SKM-1 (cell line): ENCODE measurements around the gene STX1B.
"Not testable (repeated sequence)": the region's sequence is repeated elsewhere in the genome, so short reads cannot be mapped to it uniquely, and the experiment has no call there.

ENCODE experiments used
- DNase-seq: peaks from one replicate; lab custom pipeline; 2025; ENCODE audit not compliant: unreplicated experiment; lab: John Stamatoyannopoulos, UW

Gene STX1B

DNA sequence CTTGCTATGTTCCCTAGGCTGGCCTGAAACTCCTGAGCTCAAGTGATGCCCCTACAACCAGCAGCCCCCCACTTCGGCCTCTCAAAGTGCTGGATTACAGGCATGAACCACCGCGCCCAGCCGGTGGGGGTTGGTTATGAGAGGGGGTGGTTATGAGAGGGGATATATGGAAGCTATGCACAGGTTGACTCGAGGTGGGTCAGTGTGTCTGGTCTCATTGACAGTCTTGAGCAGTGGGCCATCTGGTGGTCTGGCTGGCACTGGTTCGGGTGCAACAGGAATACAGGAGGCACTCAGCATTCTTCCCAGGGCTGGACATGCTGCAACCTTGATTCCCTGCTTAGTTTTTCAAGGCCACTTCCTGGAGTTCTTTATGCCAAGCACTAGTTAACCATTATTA lies 5.6 kb upstream of the STX1B start:
- no peak for DNase-seq

DNA sequence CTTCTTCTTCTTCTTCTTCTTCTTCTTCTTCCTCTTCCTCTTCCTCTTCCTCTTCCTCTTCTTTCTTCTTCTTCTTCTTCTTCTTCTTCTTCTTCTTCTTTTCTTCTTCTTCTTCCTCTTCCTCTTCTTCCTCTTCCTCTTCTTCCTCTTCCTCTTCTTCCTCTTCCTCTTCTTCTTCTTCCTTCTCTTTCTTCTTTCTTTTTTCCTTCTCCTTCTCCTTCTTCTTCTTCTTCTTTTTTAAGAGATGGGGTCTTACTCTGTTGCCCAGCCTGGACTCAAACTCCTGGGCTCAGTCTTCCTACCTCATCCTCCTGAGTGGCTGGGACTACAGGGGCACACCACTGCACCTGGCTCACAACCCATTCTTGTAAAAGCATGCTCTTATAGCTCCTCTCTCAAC lies 2.9 kb upstream of the STX1B start:
- not testable (repeated sequence) for DNase-seq

- not testable (repeated sequence) for DNase-seq
These were observed 1.4 kb upstream of the STX1B start for GRCh38 chr16:31011815-31012214.

- no peak for DNase-seq
These were observed 399 bp downstream of the STX1B start for GRCh38 chr16:31009894-31010584.

DNA sequence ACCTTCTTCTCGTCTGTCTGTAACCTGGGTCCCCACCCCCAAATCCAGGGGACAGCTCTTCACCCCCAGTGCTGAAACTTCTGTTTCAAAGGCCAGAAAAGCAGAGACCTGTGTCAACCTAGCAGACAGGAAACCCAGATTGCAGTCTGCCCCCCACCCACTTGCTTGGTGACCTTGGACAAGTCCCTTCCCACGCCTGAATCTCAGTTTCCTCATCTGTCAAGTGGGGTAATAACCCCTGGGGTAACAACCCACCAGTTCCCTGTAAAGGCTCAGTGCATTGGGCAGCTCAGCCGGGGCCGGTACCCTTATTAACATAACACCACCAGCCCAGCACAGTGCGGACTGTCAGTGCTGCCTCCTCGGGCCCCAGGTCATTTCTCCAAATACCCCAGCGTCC lies 1.3 kb downstream of the STX1B start:
- no peak for DNase-seq

DNA sequence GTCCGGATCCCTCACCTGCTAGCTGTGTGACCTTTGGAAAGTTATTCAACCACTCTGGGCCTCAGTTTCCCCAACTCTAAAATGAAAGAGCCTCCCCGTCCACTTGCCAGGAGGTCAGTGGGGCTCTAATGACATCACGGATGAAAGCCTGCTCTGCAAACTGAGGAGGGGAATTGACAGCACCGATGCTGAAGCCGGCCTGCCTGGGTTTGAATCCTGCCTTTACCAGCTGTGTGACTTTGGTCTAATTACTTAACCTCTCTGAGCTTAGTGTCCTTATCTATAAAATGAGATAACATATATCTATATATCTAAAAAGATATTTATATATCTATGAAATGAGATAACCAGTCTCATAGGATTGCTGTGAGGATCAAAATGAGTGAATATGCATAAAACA lies 1.9 kb downstream of the STX1B start:
- no peak for DNase-seq

GRCh38 chr16:31008149-31008548 lies 2.3 kb downstream of the STX1B start:
- no peak for DNase-seq

DNA sequence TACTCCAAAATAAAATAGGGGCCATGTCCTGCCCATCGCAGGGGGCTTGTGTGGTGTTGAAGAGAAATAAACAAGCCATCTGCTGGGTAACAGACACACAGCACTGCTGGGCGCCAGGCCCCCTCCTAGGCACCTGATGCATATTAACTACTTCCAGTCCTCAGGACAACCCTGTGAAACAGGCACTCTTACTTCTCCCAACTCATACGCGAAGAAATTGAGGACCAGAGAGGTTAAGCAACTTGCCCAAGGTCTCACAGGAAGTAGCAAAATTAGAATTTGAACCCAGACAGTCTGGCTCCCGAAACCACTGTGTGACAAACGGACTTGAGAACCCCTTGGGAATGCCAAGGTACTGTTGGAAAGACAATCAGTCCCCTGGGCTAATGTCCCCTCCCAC lies 2.8 kb downstream of the STX1B start:
- DNase-seq = no peak

DNA sequence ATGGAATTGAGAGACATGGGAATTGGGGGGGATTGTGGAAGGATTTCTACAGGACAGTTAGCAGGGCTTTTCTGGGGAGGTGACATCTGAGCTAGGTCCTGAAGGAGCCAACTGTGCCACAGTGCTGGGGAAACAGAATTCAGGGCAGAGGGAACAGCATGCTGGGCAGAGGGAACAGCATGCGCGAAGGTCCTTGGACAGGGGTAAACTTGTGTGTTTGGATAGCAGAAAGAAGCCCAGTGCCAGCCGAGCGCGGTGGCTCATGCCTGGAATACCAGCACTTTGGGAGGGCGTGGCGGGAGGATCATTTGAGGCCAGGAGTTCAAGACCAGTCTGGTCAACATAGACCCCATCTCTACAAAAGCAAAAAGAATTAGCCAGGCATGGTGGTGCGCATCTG lies 3.8 kb downstream of the STX1B start:
- no peak for DNase-seq

- DNase-seq = no peak
These were observed 4.4 kb downstream of the STX1B start for GRCh38 chr16:31006086-31006385.

GRCh38 chr16:31005350-31006085 lies 4.9 kb downstream of the STX1B start:
- no peak for DNase-seq

DNA sequence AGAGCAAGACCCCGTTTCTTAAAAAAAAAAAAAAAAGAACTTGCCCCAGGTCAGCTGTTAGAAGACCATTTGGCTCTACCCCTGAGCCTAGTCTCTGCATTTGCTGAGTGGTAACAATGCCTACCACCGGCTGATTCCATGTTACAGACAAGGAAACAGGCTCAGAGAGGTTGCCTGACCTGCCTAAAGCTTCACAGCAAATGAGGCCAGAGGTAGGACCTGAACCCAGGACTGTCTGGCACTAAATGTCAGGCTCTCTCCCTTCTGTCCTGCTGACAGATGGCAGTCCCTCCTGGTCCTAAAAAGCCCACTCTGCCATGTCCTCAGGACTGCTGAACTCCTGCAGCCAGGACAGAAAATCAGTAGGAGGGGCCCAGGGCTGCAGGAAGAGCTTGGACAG lies 5.8 kb downstream of the STX1B start:
- no peak for DNase-seq

- no peak for DNase-seq
These were observed 6.7 kb downstream of the STX1B start for GRCh38 chr16:31003744-31004143.

DNA sequence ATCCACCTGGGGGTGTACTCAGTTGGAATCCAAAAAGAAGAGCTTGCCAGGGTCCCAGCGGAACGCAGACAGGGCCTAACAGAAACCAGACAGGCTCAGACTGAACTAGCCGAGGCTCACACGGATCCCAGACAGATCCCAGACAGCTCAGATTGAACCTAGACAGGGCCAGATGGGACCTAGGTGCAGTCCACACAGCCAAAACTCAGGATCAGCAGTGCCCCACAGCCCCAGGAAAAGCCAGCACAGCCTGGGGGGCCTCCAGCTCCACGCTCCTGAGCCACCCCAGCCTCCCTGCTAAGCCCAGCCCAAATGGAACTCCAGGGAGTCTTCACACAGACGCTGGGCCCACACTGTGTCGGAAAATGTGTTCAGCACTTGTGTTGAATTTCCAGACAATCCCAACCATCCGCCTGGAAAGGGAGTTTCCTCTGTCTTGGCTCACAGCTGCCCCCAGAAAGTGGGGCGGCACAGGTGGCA lies 7.5 kb downstream of the STX1B start:
- no peak for DNase-seq

- no peak for DNase-seq
These were observed 8.2 kb downstream of the STX1B start for GRCh38 chr16:31002250-31002700.

DNA sequence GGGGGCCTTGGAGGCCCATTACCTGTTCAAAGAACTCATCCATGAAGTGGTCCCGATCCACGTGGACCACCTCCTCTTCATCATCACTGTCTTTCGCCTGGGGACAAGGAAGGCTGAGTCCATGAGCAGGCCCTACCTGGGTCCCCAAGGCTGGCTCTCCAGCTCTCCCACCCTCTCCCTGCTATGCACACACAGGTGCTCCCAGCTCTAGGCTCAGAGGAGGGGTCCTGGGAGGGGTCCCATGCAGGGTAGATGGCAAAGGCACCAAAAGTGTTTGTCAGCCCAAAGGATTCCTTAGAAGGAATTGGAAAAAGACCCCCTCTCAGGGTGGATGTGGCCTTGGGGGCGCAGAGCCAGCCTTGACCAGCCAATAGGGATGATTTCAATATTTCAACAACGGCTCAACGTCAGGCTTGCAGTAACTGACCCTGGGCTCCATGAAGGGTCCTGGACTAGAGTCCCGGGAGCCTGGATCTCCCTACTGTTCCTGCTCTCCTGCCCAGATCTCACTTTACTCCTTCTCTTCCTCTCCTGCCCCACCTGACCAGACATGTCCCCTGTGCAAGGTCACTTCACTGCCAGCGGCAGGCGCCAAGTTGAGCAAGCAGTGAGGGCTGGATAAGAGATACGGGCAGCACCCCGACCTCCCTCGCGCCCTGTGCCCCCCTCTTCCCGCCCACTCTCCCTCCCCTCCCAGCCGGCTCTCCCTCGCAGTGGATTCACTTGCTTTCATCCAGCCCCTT lies 8.8 kb downstream of the STX1B start:
- no peak for DNase-seq

DNA sequence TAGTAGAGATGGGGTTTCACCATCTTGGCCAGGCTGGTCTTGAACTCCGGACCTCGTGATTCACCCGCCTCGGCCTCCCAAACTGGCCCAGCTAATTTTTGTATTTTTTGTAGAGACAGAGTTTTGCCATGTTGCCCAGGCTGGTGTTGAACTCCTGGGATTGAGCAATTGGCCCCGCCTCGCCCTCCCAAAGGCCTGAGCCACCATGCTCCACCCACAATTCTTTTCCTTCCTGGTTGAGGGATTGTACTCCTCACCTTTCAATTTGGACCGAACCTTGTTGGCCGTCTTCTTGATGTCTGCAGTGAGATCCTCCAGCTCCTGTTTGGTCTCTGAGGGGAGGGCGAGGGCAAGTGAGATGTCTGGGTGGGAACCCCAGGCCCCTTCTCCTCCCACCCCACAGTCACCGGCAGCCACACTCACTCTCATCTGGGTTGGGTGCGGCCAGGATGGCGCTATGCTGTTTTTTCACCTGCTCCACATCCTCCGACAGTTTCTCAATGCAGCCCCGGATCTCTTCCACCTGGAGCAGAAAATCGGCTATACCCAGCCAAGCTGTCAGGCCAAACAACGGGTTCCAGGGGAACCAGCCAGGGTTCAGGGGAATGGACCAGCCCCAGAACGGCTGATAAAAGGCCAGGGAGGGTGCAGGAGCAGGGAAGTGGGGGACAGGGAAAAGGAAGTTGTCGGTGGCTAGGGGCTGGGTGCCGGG lies 9.6 kb downstream of the STX1B start:
- no peak for DNase-seq

GRCh38 chr16:30998852-30999761 lies 11.3 kb downstream of the STX1B start:
- no peak for DNase-seq

DNA sequence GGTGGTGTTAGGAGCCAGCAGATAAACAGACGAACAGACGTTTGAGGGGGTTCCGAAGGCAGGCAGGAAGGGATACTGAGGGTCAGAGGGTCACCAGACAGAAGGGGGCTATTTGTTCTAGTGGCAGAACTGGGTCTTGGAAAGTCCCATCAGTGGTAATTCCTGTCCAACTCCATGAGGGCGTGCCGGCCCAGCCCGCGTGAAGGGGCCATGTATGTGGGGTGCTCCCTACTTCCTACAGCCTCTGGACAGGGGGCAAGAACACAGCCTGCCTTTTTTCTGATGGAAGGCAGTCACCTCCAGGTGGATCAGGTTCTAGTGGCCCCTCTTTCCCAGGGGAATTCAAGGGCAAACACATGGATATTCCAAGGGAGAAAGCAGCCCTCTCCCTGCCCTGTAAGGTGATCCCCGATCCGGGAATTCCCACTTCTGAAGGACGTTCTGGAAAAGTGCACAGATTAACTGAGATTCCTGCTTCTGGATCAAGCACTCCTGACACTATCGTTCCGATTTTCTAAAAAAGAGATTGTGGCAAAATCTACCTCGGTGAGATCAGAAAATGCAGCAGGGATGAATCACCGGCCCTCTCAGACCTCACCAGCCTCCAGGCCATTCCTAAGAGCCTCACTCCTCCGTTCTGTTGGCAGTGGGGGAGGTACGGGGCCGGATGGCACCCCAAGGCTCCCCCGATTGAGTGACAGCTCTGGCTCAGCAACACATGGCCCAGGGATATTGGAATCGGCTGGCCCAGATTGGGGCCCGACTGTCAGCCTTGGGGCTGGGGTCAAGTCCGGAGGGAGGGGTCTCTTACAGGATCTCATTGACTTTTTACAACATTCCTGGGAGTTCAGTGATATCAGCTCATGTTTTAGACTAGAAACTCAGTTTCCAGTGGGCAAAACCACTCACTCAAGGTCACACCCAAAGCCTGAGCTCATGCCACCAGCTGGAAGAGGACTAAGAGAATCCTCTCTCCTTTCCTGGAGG lies 12.4 kb downstream of the STX1B start:
- DNase-seq = no peak
